GM12874 (cell line): ENCODE data around the gene PRPF6.

ENCODE experiments used
- TF ChIP-seq, protein P1 (sequence below): IDR thresholded peaks from 2 replicates; pipeline ENCODE4 v1.5.1; 2011; ENCODE audit warnings: low read depth, mild to moderate bottlenecking, control low read depth, low read length, moderate library complexity; ENCODE audit not compliant: insufficient read depth

PRPF6 gene

DNA sequence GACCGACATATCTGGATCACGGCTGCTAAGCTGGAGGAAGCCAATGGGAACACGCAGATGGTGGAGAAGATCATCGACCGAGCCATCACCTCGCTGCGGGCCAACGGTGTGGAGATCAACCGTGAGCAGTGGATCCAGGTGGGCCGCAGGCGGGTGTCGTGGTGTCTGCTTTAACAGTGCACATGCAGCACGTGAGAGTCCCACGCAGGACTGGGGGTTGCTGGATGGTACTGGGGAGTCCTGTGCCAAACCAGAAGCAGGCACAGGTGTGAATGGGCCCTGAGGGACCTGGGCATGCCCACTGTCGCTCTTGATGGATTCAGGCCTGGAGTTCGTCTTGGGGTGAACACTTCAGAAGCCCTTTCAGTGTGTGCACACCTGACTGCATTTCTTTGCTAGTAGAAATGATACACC, 30.4 kb downstream of the PRPF6 start:
- TF ChIP-seq, protein P1, sequence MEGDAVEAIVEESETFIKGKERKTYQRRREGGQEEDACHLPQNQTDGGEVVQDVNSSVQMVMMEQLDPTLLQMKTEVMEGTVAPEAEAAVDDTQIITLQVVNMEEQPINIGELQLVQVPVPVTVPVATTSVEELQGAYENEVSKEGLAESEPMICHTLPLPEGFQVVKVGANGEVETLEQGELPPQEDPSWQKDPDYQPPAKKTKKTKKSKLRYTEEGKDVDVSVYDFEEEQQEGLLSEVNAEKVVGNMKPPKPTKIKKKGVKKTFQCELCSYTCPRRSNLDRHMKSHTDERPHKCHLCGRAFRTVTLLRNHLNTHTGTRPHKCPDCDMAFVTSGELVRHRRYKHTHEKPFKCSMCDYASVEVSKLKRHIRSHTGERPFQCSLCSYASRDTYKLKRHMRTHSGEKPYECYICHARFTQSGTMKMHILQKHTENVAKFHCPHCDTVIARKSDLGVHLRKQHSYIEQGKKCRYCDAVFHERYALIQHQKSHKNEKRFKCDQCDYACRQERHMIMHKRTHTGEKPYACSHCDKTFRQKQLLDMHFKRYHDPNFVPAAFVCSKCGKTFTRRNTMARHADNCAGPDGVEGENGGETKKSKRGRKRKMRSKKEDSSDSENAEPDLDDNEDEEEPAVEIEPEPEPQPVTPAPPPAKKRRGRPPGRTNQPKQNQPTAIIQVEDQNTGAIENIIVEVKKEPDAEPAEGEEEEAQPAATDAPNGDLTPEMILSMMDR: no peak

DNA sequence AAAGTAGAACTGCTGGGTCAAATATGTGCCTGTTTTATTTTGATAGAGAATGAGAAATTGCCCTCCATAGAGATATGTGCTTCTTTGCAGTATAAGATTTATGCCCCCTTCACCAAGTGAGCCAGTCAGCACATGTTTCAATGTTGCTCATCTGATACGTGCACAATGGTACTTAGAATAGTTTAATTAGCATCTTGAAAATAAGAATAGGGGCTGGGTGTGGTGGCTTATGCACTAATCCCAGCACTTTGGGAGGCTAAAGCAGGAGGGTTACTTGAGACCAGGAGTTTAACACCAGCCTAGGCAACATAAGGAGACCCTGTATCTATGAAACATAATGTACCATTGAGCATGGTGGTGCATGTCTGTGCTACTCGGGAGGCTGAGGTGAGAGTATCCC, 34.7 kb downstream of the PRPF6 start:
- TF ChIP-seq, protein P1: no peak

DNA sequence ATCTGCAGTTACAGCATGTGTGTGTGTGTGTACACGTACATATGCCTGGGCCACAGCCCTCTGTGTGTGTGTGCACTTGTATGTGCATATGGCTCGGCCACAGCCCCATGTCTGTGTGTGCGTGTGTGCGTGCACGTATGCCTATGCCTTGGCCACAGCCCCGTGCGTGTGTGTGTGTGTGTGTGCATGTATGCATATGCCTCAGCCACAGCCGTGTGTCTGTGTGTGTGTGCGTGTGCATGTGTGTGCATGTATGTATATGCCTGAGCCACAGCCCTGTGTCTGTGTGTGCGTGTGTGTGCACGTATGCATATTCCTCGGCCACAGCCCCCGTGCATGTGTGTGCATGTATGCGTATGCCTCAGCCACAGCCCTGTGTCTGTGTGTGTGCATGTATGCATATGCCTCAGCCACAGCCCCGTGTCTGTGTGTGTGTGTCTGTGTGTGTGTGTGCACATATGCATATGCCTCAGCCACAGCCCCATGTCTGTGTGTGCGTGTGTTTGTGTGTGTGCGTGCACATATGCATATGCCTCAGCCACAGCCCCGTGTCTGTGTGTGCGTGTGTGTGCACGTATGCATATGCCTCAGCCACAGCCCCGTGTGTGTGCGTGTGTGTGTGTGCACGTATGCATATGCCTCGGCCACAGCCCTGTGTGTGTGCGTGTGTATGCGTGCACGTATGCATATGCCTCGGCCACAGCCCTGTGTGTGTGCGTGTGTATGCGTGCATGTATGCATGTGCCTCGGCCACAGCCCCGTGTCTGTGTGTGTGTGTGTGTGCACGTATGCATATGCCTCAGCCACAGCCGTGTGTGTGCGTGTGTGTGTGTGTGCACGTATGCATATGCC, 40.4 kb downstream of the PRPF6 start:
- TF ChIP-seq, protein P1: no peak

DNA sequence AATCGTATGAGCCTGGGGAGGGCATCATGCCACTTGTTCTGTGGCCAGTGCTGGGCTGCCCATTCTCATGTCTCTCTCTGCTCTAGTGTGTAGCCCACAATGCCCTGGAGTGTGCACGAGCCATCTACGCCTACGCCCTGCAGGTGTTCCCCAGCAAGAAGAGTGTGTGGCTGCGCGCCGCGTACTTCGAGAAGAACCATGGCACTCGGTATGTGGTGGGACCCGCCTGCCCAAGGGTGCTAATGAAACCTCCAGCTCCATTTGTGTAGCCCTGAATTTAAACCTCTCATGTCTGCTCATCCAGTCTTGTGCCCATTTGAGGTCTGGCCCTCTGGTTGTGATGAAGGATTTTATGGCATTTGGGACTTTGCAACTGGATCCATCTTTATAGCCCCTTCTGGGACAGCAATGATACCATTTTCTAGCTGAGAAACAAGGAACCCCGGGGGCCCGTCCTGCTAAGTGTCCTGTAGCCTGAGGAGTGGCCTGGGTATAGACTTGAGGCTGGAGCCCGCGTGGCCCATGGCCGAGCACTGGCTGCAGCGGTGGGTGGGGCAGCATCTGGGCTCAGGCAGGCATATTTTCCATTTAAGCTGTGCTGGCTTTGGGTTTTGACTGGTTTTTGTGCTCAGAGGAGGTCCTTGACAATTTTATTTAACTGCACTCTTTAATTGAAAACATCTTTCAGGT, 41.9 kb downstream of the PRPF6 start:
- TF ChIP-seq, protein P1: no peak

DNA sequence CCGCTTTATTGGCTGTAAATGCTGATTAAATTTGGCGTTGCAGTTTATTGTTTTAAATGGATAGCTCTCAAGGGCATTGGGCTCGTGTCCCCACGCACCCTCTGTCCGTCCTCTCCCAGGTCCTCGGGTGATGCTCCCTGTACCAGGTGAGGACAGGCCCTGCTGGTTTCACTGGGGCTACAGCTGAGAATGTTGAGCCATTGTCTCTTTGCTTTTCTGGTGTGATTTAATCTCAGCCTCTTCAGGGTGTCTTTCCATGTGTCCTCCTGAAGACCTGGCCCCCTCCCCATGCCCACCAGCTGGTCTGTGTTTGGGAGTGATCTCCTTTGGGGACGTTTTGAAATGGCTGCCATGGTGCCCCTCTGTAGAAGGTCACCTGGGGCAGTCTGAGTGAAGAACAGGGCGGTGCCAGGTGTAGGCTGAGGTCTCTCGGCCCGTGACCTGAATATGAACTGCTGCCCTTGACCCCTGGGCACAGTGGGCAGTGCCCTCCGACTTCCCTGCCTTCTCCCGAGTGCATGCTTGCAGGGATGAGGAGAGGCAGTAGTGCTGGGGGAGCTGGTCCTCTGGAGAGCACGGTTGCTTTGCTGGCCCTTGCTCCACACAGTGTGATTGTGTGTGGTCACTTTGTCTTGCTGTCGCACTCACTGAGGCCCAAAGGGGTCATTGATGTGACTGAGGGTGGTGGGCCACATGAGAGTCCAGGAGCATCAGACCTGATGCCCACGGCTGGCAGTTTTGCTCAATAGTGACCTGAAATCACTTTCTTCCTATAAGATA, 42.6 kb downstream of the PRPF6 start:
- TF ChIP-seq, protein P1: no peak

DNA sequence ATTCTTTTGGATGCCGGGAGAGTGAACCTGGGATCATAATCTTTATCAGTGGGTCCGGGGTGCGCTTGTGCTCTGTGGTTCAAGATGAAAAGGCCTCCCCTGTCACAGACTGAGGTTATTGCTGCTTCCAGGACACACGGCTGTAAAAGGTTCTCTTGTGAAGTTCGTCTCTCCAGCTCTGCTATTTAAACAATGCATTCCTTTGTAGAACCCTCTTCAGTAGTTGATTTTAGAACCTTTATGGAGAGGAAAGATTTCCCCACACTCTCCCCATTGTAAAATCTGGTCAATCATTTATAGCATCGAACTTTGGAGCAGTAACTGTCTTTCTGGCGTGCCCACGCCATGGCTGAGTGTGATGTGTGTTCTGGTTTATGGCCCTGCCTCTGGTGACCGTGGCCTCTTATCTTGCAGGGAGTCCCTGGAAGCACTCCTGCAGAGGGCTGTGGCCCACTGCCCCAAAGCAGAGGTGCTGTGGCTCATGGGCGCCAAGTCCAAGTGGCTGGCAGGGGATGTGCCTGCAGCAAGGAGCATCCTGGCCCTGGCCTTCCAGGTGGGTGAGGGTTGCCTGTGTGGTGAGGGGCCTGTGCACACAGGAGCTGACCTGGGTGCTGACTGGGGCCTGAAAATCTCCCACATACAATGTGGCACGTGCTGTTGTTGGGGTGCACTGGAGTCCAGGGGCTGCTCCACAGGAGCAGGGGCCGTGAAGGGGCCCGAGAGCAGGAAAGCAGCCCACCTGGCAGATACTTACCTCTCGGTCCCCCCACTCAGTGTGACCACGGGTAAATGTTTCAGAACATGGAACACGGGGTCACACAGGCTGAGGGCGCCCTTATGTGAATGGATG, 43.4 kb downstream of the PRPF6 start:
- TF ChIP-seq, protein P1: no peak
